Lung (tissue), 12 donors: ENCODE measurements around the gene NT5C2. TPM values are rescaled to one million over a fixed set of nuclear protein-coding genes. Genes with fewer than 3 reads are reported as not detected.

Experiments
- ATAC-seq: fragments of 200-7000 bp; cut with Tn5 transposase; one replicate; pipeline ENCODE4 v1.9.1; 2020; ENCODE audit warnings: moderate number of reproducible peaks; ENCODE audit not compliant: insufficient read depth, low FRiP score
- DNase-seq, 3 donors: peaks; one replicate each; pipeline ENCODE4 v3.0.0-alpha.2; 2013 to 2017
- H3K27ac ChIP-seq, 2 donors: one replicate each; pipeline ENCODE4 v1.5.1; 2013; ENCODE audit warnings: mild to moderate bottlenecking in 2 of 2, moderate library complexity in 2 of 2, control low read depth in 1 of 2, inconsistent platforms in 1 of 2, low read depth in 1 of 2, low read length in 1 of 2
- H3K27me3 ChIP-seq, 3 donors: one replicate each; pipeline ENCODE4 v1.5.1; 2013; ENCODE audit warnings: low read length in 2 of 3; ENCODE audit not compliant: control insufficient read depth in 3 of 3, insufficient read depth in 3 of 3
- H3K36me3 ChIP-seq, 4 donors: one replicate each; pipeline ENCODE4 v1.5.1; 2013; ENCODE audit warnings: low read length in 4 of 4, mild to moderate bottlenecking in 1 of 4, moderate library complexity in 1 of 4; ENCODE audit not compliant: control insufficient read depth in 4 of 4, insufficient read depth in 4 of 4
- H3K4me1 ChIP-seq, 5 donors: one replicate each; pipeline ENCODE4 v1.5.1; 2013; ENCODE audit warnings: low read length in 5 of 5, mild to moderate bottlenecking in 2 of 5, moderate library complexity in 1 of 5; ENCODE audit not compliant: control insufficient read depth in 5 of 5, insufficient read depth in 5 of 5
- H3K4me3 ChIP-seq: one replicate; pipeline ENCODE4 v1.5.1; 2013; ENCODE audit warnings: mild to moderate bottlenecking, control low read depth, moderate library complexity
- H3K9ac ChIP-seq, 2 donors: one replicate each; pipeline ENCODE4 v1.5.1; 2013; ENCODE audit warnings: low read length in 2 of 2, control low read depth in 1 of 2; ENCODE audit not compliant: insufficient read depth in 1 of 2
- H3K9me3 ChIP-seq, 4 donors: one replicate each; pipeline ENCODE4 v1.5.1; 2013; ENCODE audit warnings: low read length in 3 of 4, mild to moderate bottlenecking in 1 of 4, moderate library complexity in 1 of 4; ENCODE audit not compliant: control insufficient read depth in 4 of 4, insufficient read depth in 3 of 4
- WGBS, 2 donors: extraction: QIAGEN DNeasy Blood & Tissue Kit; methylation state at CpG; one replicate each; pipeline ENCODE4 v1.1.7; 2013; 5-methylcytosine and 5-hydroxymethylcytosine counted together
- polyA plus RNA-seq, 2 donors: library from polyadenylated mRNA; stranded (reverse); fragments of 200-250 nt; gene quantifications; one replicate each; pipeline ENCODE4 v1.2.1, GENCODE V29; 2013
- total RNA-seq, 2 donors: library from RNA; depleted of rRNA in 1 of 2; stranded (reverse); fragments of >200 nt in 1 of 2; gene quantifications; one replicate each; pipeline ENCODE4 v1.2.1, GENCODE V29; 2014 to 2021
- TF ChIP-seq, protein P1 (sequence below): IDR thresholded peaks from 2 replicates; pipeline ENCODE4 v1.5.1; 2012; ENCODE audit warnings: mild to moderate bottlenecking; ENCODE audit errors: control extremely low read depth, extremely low read depth
- donor health status: control.
- donor health status: control.
- donor health status: Bipolar disorder and iron deficiency.
- donor health status: healthy.
- donor health status: DM: yes; HTN: yes; CAD: no.

The NT5C2 gene
- total and polyA plus RNA-seq, 4 donors = 32.1 to 178 (median 64.5) TPM

DNA sequence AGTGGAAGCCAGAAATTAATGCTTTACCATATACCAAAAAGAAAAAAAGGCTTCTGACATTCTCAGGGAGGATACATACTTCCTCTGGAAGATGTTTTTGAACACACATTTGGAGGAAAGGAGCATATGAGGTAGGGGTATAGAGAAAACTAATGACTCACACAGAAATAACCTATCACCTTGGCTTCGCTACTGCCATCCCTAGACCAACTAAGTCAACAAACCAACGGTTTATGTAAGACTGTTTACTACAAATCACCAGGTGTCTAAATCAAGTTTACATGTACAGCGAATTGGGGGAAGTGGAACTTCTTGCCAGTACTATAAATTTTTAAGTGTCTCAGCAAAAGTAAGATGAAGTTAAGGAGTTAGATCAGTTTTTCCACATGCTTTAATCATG is 96.9 kb downstream of the NT5C2 start:
- TF ChIP-seq, protein P1, sequence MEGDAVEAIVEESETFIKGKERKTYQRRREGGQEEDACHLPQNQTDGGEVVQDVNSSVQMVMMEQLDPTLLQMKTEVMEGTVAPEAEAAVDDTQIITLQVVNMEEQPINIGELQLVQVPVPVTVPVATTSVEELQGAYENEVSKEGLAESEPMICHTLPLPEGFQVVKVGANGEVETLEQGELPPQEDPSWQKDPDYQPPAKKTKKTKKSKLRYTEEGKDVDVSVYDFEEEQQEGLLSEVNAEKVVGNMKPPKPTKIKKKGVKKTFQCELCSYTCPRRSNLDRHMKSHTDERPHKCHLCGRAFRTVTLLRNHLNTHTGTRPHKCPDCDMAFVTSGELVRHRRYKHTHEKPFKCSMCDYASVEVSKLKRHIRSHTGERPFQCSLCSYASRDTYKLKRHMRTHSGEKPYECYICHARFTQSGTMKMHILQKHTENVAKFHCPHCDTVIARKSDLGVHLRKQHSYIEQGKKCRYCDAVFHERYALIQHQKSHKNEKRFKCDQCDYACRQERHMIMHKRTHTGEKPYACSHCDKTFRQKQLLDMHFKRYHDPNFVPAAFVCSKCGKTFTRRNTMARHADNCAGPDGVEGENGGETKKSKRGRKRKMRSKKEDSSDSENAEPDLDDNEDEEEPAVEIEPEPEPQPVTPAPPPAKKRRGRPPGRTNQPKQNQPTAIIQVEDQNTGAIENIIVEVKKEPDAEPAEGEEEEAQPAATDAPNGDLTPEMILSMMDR = no peak
- Histone ChIP-seq H3K4me1 (no peaks in the 10 kb centered on the region), H3K36me3 (peaks cover 31 to 66% (median 53%) of the 10 kb centered on the region in 4 donors), H3K4me3 (no peak overlapping the region), H3K9ac (no peak overlapping the region), H3K27me3 (no peaks in the 10 kb centered on the region), H3K9me3 (no peaks in the 10 kb centered on the region), H3K27ac (no peak overlapping the region)
- no peak for ATAC-seq
- DNase-seq = no peak
- 83 to 84% methylated on average over 3 of the region's 3 CpGs for WGBS, 2 donors

DNA sequence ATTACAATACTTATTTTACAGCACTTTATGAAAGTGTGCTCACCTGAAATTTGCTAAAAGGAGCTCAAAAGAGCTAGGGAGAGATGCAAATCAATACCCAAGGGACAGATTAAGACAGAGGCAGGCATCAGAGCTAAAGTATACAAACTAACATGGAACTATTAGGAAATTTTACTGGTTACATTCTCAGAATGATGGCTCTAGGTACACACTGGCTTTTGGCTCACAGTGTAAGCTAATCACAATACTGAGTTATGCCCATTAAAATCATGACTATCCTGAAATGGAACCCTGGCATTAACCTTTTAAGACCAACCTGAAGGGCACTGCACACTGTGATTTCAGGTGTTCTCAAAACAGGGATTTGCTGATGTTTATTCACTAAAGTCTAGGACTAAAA is 98.1 kb downstream of the NT5C2 start:
- Histone ChIP-seq H3K9ac (no peak overlapping the region), H3K4me3 (no peak overlapping the region), H3K36me3 (peaks cover 38 to 67% (median 52%) of the 10 kb centered on the region in 4 donors), H3K9me3 (no peaks in the 10 kb centered on the region), H3K27ac (no peak overlapping the region), H3K4me1 (no peaks in the 10 kb centered on the region), H3K27me3 (no peaks in the 10 kb centered on the region)
- TF ChIP-seq, protein P1 = no peak
- ATAC-seq (no peak), DNase-seq (no peak)

DNA sequence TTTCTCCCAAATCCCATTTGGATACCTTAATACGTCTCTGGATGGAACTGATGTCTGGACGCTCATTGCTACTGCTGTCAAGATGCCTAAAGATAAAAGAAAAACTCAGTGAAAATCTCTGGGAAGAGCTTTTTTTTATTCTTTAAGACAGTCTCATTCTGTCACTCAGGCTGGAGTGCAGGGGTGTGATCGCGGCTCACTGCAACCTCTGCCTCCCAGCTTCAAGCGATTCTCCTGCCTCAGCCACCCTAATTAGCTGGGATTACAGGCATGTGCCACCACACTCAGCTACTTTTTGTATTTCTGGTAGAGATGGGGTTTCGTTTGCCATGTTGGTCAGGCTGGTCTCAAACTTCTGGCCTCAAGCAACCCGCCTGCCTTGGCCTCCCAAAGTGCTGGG is 102.2 kb downstream of the NT5C2 start:
- WGBS, 2 donors = 97 to 98% methylated on average over 7 of the region's 7 CpGs
- Histone ChIP-seq H3K27me3 (no peaks in the 10 kb centered on the region), H3K9ac (no peak overlapping the region), H3K36me3 (peaks cover 35 to 65% (median 54%) of the 10 kb centered on the region in 4 donors), H3K9me3 (no peaks in the 10 kb centered on the region), H3K4me1 (peaks cover 0 to under 1% (median 0%) of the 10 kb centered on the region in 5 donors), H3K27ac (no peak overlapping the region), H3K4me3 (no peak overlapping the region)
- ATAC-seq (no peak), DNase-seq (no peak)
- TF ChIP-seq, protein P1 = no peak

GRCh38 chr10:103089493-103089892 is 103.6 kb downstream of the NT5C2 start:
- WGBS, 2 donors = 84 to 87% methylated on average over 10 of the region's 10 CpGs
- H3K4me3 ChIP-seq = no peak overlapping the region
- H3K9me3 ChIP-seq = no peaks in the 10 kb centered on the region
- H3K4me1 ChIP-seq = peaks cover 0 to 3% (median 0%) of the 10 kb centered on the region in 5 donors
- ATAC-seq (no peak), DNase-seq (no peak)
- H3K9ac ChIP-seq = no peak overlapping the region
- peaks cover 40 to 71% (median 49%) of the 10 kb centered on the region in 4 donors for H3K36me3 ChIP-seq
- H3K27me3 ChIP-seq = no peaks in the 10 kb centered on the region
- TF ChIP-seq, protein P1 = no peak
- no peak overlapping the region for H3K27ac ChIP-seq
